Measurements from ENCODE around the gene CFAP74.

CFAP74 gene

DNA sequence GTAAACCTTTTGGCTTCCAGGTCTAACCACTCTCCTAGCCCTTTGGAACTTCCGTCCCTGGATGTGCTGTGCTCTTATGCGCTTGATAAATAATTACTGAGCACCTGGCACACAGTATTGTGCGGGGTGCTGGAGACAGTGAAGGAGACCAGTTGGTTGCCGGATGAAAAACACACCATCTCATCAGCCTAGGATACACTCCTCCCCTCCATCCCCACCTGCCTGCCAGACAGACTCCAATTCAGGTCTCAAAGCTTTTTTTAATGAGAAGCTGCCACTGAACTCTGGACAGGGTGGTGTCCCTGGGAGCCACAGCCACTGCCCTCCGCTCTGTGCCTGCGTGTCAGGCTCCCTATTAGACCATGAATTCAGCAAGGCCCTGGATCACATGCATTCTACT, 121.9 kb downstream of the CFAP74 start:
- no peak for DNase-seq (ENCODE audit: low read depth)

DNA sequence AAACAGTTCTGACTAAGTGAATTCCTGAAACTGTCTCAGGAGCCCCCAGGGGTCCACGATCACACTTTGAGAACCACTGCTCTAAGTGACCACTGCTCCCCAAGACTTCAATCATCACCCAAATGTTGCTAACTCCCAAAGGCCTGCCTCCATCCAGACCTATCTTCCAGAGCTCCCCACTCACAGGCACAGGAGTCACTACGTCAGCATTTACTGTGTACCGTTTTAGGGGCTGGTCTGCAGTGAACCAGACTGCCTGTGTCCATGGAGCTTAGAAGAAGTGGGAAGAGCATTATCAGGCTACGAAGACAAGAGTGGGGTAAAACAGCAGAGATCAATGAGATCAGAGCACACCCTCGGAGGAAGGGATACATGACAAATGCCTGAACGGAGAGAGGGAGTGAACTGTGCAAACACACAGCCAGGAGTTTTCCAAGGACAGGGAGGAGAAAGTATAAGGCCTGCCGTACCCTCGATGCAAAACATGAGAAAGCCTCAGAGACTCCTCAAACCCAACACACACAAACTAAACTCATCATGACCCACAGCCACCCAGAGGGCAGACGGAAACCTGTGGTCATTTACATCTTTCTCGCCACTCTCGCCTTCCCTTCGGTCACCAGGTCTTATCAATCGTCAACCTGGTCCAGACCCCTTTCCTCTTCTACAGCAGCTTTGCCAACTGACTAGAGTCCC, 122.8 kb downstream of the CFAP74 start:
- no peak overlapping the region for H3K4me3 ChIP-seq (ENCODE audit: low read length)
- TF ChIP-seq, protein P1, sequence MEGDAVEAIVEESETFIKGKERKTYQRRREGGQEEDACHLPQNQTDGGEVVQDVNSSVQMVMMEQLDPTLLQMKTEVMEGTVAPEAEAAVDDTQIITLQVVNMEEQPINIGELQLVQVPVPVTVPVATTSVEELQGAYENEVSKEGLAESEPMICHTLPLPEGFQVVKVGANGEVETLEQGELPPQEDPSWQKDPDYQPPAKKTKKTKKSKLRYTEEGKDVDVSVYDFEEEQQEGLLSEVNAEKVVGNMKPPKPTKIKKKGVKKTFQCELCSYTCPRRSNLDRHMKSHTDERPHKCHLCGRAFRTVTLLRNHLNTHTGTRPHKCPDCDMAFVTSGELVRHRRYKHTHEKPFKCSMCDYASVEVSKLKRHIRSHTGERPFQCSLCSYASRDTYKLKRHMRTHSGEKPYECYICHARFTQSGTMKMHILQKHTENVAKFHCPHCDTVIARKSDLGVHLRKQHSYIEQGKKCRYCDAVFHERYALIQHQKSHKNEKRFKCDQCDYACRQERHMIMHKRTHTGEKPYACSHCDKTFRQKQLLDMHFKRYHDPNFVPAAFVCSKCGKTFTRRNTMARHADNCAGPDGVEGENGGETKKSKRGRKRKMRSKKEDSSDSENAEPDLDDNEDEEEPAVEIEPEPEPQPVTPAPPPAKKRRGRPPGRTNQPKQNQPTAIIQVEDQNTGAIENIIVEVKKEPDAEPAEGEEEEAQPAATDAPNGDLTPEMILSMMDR (conservative IDR thresholded peaks at IDR 0.05; ENCODE audit: low read depth, low read length), result no peak
- no peak for DNase-seq (ENCODE audit: low read depth)

More for the DNA sequence above, 121.9 kb downstream of the CFAP74 start:
- TF ChIP-seq, protein P1 (conservative IDR thresholded peaks at IDR 0.05; ENCODE audit: low read depth, low read length), result no peak
- no peak overlapping the region for H3K4me3 ChIP-seq (ENCODE audit: low read length)

DNA sequence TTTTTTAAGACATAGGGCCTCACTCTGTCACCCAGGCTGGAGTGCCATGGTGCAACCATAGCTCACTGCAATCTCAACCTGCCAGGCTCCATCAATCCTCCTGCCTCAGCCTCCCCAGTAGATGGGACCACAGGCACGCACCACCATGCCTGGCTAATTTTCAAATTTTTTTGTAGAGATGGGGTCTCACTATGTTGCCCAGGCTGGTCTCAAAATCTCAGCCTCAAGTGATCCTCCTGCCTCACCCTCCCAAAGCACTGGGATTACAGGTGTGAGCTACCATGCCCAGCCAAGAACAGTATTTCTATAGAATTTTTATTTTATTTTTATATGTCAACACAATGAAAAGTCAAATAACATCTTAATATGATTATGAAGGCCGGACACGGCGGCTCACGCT, 123.6 kb downstream of the CFAP74 start:
- TF ChIP-seq, protein P1 (conservative IDR thresholded peaks at IDR 0.05; ENCODE audit: low read depth, low read length), result no peak

DNA sequence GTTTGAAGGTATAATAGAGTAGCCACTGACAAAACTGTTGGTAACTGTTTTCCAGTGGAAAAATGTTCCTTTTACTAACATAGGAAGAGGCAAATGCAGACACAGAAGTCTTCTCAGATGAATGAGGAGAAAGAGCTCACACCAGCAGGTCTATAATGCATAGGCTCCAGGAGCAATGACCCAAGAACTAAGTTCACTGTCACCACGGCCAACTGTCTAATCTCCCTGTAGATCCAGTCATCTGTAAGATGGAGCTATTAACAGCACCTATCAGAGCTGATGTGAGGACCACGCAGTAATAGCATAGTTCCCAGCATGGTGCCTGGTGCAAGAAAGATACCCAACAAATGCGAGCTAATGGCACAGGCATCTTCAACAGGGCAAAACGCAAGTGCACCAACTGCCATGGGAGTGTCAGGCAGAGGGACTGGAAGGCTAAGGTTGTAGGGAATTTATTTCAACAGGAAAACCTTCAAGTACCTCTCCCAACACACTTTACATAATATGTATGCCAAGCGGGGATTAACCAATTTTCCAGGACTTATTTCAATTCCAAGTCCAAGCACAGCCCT, 125.6 kb downstream of the CFAP74 start:
- H3K4me3 ChIP-seq (ENCODE audit: low read length), result no peak overlapping the region
- TF ChIP-seq, protein P1 (conservative IDR thresholded peaks at IDR 0.05; ENCODE audit: low read depth, low read length), result no peak
- no peak for DNase-seq (ENCODE audit: low read depth)

More for the DNA sequence above, 123.6 kb downstream of the CFAP74 start:
- H3K4me3 ChIP-seq (ENCODE audit: low read length), result no peak overlapping the region
- no peak for DNase-seq (ENCODE audit: low read depth)

DNA sequence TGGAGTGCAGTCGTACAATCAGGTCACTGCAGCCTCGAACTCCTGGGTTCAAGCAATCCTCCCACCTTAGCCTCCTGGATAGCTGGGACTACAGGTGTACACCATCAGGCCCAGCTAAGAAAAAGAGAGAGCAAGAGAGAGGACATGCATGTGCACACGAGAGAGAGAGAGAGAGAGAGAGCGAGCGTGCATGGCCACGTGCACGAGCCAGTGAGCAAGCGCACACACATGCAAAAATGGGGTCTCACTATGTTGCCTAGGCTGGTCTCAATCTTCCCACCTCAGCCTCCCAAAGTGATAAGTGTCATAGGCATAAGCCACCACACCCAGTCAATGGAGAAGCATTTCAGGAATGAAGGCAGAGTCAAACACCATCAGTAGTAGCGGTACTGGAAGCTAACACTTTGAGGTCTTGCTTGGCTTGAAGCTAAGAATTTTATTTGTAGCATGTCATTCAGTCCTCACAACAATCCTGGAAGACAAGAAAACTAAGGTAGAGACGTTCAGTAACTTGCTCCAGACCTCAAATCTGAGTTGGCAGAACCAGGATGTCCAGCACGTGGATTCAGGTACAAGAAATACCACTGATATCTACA, 127.2 kb downstream of the CFAP74 start:
- TF ChIP-seq, protein P1 (conservative IDR thresholded peaks at IDR 0.05; ENCODE audit: low read depth, low read length), result no peak
- no peak for DNase-seq (ENCODE audit: low read depth)
- no peak overlapping the region for H3K4me3 ChIP-seq (ENCODE audit: low read length)

DNA sequence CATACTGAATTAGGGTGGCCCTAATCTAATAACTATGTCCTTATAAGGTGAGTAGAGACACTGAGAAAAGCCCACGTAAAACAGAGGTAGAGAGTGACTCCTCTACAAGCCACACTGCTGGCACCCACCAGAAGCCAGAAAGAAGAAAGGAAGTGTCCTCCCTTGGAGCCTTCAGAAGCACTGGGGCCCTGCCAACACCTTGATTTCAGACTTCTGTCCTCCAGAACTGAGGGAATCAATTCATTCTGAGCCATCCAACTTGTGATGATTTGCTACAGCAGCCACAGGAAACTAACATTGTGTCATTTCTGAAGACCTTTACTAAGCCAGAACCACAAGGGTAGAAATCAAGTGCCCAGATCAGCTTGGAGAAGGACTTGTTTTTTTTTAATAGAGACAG, 127.7 kb downstream of the CFAP74 start:
- no peak overlapping the region for H3K4me3 ChIP-seq (ENCODE audit: low read length)
- TF ChIP-seq, protein P1 (conservative IDR thresholded peaks at IDR 0.05; ENCODE audit: low read depth, low read length), result no peak
- DNase-seq (ENCODE audit: low read depth), result no peak

DNA sequence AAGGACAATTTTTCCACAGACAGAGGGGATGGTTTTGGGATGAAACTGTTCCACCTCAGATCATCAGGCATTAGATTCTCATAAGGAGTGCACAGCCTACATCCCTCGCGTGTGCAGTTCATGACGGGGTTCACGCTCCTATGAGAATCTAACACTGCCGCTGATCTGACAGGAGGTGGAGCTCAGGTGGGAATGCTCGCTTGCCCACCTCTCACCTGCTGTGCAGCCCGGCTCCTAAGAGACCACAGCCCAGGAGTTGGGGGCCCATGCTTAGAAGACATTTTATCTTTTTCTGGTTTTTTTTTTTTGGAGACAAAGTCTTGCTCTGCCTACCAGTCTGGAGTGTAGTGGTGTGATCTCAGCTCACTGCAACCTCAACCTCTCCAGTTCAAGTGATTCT, 128.7 kb downstream of the CFAP74 start:
- DNase-seq (ENCODE audit: low read depth), result no peak
- TF ChIP-seq, protein P1 (conservative IDR thresholded peaks at IDR 0.05; ENCODE audit: low read depth, low read length), result no peak
- H3K4me3 ChIP-seq (ENCODE audit: low read length), result no peak overlapping the region

Data from retinal pigment epithelial cell (primary cell).